ENCODE data around the gene PRRX2.
"Not testable (repeated sequence)": the region's sequence is repeated elsewhere in the genome, so short reads cannot be mapped to it uniquely, and the experiment has no call there.

The PRRX2 gene

DNA sequence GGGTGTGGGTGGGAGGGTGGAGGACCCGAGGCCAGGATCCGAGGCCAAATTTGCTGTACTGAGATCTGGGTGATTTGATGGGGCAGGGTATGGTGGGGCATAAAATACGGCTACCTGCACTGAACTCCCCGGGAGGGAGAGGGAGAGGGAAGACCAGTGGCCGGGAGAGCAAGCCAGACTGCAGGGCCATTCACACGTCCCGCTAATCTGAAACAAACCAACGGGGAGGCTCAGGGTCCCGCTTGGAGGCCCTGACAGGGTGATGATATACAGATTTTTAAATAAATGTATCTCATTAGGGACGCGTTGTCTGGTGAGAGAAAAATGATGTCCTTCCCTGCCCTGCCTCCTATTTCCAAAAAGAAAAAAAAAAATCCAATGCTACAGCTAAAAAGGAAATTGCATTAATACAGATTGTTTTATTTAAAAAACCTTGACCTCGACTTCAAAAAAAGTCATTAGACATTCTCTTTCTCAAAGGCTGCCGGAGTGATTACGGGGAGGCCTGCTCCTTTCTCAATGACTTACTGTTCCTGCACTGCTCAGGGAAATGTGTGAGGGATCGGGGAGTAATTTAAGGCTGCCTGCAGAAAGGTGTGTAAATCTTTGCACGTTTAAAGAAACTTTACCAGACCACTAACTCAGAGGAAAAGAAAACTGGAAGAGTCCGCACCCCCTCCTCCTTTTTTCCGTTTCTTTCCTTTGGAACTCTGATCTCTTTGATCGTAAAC, 11.5 kb upstream of the PRRX2 start:
- no peak for DNase-seq (ENCODE audit: low spot score)
- no peak for FAIRE-seq

DNA sequence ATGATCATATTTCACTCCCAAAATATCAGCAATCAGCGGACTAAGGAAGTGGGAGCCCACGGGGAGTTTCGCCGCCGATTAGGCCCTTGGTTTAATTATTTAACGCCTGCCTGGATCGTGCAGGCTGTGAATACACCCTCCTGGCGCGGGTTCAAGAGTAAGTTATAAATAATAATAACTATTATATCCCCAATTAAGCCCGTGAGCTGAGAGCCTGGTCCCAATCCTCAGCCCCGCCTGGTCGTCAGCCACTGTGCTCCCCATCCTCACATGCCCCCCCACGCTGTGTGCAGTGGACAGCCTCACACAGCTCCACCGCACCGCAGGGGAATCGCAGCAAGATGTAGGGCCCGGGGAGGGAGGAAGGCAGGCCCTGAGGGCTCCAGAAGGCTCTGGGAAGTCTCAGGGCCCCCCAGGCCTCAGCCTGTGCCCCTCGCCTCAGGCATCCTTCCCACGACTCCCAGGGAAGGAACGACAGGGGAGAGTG, 10.8 kb upstream of the PRRX2 start:
- no peak for DNase-seq (ENCODE audit: low spot score)
- FAIRE-seq: no peak

DNA sequence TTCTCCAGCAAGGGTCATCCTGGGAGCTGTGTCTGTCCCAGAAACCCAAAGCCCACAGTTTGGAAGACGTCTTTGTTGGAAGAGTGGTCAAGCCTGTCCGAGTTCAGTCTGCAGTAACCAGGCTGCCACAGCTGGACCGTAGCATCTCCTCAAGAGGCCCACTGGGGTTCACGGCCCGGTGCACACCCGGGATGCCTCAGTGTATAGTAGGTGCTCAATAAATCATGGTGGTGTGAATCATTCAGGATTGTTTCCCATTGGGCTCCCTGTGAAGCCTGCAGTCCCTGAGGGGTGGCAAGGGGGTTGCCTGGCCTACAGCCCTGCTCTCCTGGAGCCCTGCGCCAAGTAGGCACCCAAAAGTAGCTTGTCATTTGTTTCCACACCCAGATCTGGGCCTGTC, 10.3 kb upstream of the PRRX2 start:
- DNase-seq (ENCODE audit: low spot score) (no peak), FAIRE-seq (no peak)

DNA sequence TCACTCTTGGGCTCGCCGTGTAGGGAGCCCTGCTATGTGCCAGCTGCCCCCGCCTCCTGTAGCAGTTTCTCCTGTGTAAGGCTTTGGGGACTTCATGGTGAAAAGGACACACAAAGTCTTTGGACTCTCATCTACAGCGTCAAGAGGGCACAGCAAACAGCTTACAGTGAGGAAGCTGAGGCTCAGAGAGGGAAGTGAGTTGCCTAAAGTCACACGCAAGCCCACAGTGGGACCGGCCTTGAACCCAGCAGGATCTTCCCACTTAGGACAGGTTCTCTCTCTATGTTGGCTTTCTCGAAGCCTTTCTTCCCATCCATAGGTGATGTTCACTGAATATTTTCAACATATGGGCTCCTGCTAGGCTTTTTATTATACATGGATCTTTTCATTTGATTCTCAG, 9.8 kb upstream of the PRRX2 start:
- DNase-seq (ENCODE audit: low spot score) (no peak), FAIRE-seq (no peak)

DNA sequence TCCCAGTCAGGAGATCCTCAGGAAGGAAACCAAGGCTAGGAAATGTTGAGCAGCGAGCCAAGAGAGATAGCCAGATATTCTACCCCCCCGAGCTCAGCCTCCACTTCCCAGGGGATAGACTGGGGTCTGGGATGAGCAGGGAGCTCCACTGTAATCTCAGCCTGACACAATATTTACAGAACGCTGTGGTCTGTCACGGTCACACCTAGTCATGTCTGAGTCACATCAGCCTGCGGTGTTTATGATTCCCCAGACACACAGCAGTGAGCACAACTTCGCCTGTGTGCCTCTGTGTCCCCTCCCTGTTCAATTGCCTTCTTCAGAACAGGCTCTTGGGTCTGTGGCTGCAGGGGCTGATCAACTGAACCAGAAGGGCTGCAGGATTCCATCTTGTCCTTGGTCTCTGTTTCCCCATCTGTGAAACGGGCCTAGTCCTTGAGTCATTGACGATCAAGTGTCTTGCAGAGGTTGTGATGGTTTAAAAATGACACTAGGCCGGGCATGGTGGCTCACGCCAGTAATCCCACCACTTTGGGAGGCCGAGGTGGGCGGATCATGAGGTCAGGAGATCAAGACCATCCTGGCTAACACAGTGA, 8.6 kb upstream of the PRRX2 start:
- FAIRE-seq (peak; percentile 13), DNase-seq (ENCODE audit: low spot score) (peak; percentile 54)

DNA sequence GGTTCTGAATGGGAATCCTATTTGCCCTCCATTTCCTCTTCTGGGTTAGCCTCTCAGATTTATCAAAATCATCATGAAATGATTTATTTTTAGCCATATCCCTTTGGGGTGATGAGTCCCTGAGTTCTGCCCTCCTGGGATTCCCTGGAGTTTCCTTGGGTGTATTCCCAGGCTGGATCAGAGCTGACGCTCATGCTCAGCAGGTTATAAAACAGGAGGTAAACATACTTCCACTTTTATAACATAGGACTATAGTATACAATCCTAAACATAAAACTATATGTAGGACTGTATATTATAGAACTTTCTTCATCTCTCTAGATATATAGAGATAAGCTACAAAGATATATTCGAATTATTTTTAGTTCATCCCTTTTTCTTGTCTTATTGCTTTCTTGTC, 4.4 kb upstream of the PRRX2 start:
- no peak for FAIRE-seq
- DNase-seq (ENCODE audit: low spot score): no peak

DNA sequence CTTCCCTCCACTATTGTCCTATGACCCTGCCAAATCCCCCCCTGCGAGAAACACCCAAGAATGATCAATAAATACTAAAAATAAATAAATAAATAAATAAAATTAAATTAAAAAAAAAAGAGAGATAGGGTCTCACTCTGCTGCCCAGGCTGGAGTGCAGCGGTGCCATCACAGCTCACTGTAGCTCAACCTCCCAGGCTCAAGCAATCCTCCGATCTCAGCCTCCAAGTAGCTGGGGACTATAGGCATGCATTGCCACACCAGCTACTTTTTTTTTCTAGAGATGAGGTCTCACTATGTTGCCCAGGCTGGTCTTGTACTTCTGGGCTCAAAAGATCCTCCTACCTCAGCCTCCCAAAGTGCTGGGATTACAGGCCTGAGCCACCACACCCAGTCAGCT, 3.2 kb upstream of the PRRX2 start:
- not testable (repeated sequence) for DNase-seq (ENCODE audit: low spot score); FAIRE-seq

DNA sequence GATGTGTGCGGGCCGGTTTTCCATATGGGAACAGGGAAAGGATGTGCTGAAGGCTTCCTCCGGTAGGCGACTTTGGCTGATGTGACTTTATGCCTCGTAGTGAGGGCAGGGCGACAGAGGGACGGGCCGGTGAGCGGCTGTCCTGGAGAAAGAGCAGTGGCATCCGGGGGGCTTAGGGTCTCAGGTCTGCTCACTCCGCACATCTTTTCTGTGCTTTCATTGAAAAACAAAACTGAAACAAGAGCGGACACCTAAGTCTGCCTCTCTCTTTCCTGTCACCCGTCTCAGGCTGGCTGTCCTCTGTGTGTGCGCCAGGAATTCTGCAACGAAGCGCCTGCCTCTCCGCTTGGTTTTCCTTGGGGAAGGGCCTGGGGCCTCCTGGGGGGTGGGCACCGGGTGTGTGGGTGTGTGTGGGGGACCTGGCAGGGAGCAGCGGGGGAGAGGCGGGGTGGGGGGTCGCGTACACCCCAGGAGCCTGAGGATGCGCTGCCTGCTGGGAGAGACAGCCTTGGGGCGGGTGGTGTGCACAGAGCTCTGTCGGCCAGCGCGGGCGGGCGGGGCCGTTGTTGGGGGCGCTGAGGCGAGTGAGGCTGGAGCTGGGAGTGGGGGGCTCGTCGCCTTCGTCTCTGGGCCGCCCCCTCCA, 580 bp upstream of the PRRX2 start:
- DNase-seq (ENCODE audit: low spot score) (no peak), FAIRE-seq (no peak)

DNA sequence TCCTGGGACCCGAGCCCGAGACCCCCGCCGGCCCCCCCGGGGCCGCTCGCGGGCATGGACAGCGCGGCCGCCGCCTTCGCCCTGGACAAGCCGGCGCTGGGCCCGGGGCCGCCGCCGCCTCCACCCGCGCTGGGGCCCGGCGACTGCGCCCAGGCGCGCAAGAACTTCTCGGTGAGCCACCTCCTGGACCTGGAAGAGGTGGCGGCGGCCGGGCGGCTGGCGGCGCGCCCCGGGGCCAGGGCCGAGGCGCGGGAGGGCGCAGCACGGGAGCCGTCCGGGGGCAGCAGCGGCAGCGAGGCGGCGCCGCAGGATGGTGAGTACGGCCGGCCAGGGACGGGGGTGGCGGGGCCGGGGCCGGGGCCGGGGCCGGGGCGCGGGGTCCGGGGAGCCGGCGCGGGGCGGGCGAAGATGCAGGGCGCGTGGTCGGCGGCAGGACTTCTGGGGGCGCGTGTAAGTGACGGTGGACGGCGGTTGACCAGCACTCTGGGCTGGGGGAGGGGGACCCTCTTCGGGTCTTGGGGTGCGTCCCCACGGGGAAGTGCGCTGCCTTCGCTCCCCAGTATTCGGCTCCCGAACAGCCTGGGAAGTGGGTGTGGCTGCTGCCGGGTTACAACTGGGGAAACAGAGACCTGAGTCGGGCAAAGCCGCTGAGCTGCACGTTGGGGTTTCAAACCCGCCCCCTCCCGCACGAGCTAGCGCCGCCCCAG, 520 bp downstream of the PRRX2 start:
- no peak for FAIRE-seq
- DNase-seq (ENCODE audit: low spot score): no peak

DNA sequence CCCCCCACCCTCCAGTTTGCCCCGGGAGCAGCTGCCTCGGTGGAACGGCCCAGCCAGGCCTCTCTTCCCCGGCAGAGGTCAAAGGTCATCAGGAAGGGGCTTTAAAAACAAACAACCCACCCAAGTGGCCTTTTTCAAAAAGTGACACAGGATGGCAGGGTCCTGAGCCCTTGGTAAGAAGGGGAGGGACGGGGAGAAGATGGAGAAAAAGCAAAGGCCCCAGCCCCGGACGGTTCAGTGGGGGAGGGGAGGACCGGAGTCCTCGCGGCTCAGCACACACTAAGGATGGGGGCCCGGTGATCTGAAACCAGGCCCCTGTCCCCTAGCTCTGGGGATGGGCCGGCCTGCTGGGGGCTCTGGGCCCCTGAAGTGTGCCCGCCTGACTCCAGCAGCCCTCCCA, 1.1 kb downstream of the PRRX2 start:
- DNase-seq (ENCODE audit: low spot score): no peak
- no peak for FAIRE-seq

DNA sequence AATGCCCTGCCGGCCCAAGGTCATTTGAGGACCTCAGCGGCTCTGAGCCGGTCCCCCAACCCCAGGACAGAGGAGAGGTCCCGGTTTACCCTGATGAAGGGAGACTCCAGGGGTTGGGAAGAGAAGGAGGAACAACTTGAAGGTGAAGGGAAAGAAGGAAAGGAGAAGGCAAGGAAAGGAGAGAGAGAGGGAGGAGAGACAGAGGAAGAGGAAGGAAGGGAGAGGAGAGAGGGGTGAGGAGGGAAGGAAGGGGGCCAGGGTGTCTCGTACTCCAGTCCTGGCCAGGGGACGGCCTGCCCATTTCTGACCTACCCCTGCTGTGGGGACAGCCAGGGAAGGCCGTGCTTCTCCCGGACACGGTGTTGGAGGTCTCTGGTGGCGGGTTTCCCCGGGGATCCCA, 1.9 kb downstream of the PRRX2 start:
- DNase-seq (ENCODE audit: low spot score) (no peak), FAIRE-seq (no peak)

DNA sequence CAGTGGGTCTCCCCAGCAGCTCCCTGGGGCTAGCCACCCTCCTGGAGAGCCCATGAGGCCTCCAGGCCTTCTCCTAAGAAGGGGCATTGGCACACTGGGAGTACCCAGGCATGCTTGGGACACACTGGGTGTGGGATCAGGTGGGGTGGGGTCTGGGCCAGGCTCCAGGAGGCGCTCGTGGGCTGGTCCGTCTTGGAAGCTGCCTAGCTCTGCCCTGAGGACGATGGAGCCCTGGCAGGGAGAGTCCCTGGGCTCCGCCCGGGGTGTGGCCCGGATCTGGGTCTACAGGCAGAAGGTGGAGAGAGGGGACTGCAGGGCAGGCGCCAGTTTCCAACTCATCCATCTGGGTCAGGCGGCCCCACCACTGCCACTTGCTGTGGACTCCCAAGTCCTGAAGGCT, 2.4 kb downstream of the PRRX2 start:
- DNase-seq (ENCODE audit: low spot score) (no peak), FAIRE-seq (no peak)

DNA sequence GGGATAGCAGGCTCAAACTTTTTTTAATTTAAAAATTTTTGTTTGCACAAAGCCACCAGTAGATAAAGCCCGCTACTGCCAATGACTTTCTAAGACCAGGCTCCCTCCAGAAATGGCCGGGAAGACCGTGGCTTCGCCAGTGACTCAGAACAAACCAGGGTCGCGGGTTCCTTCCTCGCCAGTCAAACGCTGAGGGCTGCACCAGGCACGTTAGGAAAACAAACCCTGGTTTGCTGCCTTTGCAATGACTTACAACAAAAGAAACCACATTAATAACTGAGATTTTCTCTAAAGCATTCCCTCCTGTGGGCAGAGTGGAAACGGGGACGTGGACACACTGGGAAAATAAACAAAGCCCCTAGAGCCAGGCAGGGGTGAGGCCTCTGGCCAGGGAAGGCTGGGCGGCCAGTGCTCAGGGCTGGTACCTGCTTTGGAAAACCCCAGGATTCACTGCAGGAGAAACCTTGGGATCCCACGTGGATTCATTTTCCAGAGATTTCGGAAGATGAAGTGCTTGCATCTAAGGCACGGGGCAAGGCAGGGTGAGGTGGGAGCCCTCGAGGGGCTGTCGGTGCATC, 3.8 kb downstream of the PRRX2 start:
- no peak for FAIRE-seq
- no peak for DNase-seq (ENCODE audit: low spot score)

DNA sequence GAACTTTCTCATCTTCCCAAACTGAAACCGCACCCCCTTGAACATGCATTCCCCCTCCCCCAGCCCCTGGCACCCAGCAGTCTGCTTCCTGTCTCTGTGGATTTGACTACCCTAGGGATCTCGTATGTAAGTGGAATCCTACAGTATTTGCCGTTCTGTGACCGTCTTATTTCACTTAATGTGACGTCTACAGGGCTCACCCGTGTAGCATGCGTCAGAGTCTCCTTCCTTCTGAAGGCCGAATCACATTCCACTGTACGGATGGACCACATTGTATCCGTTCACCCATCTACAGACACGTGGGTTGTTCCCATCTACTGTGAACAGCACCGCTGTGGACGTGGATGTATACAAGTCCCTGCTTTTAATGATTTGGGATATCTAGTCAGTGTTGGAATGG, 4.5 kb downstream of the PRRX2 start:
- DNase-seq (ENCODE audit: low spot score): no peak
- no peak for FAIRE-seq

DNA sequence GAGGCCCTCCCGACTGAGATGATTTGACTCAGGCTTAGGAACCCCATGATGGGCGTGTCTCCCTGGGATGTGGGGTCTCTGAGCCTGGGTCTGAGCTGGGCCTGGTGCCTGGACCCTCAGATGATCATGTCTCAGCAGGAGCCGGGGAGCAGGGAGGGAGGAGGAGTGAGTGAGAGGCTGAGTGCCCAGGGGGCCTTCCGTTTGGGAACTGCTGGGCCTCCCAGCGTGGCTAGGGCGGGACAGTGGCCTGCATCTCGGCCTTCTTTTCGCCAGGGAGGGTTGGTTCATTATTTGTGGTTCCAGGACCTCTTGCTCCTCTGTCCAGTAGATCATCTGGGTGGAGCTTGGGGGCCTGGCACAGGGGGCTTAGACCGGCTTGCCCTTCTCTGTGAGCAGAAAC, 5.6 kb downstream of the PRRX2 start:
- DNase-seq (ENCODE audit: low spot score): no peak
- no peak for FAIRE-seq

DNA sequence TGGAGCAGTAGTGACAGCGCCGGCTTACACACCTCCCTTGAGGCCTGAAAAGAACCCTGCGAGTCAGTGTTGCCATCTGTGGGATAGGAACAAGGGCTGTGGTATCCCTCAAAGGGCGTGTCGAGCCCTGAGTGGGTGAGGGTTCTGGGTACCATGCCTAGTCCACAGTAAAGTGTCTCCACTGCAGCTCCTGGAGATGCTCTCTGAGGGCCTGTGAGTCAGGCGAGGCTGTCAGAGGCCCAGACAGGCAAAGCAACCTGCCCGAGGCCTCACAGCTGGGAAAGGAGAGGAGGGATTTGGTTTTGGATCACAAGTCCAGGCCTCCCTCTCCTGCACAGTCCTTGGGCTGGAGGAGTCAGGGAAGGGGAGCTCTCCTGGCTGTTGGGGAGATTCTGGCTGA, 6.1 kb downstream of the PRRX2 start:
- no peak for DNase-seq (ENCODE audit: low spot score)

DNA sequence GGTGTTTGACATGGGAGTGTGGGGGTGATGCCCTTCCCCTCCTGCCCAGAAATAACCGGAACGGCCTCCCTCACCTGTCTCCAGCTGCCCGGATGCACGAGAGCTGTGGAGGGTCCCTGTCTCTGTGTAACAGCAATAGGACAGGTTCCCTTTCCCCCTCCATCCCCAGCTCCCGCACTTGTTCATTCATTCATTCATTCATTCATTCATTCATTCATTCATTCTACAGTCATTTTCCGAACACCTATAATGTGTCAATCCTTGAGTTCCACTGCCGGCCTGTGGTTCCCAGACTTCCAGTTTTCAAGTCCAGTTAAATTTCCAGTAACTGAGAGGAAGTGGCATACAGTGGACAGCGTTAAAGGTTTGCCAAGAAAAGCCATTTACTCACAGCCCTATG, 7.3 kb downstream of the PRRX2 start:
- FAIRE-seq: no peak
- no peak for DNase-seq (ENCODE audit: low spot score)

More for the DNA sequence above, 6.1 kb downstream of the PRRX2 start:
- no peak for FAIRE-seq

DNA sequence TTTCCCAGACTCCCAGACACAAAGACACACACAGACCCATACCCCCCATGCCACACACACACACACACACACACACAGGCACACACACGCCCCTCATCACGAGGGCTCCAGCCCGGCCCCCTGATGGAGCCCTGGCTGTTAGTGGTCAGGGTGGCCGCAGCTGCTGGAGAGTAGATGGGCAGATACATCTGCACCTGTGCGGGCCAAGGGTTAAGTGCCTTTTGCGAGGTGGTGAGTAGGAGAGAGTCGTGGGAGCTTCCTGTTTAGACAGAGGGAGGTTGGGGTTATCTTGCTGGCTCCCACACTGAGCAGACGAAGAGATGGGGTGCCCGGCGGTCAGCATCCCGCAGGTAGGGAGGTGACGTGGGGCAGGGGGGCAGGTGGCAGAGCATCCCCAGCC, 8.2 kb downstream of the PRRX2 start:
- DNase-seq (ENCODE audit: low spot score) (no peak), FAIRE-seq (no peak)

DNA sequence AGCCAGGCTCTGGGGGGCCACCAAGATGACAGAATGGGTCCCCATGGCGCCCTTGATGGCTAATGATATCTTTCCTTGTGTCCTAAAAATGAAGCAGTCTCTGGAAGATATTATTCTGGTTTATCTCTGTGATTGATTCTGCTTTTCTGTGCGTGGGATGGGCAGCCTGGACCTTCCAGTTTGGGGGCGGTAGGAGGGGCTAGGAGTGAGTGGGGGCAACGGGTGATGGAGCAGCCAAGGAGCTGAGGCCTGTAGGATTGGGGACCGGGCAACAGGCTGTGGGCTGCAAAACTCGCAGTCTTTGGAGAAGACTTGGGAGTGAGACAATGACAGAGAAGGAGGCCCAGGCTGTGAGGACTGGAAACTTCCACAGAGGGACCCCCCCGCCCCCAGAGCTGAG, 8.8 kb downstream of the PRRX2 start:
- FAIRE-seq: no peak
- DNase-seq (ENCODE audit: low spot score): no peak

DNA sequence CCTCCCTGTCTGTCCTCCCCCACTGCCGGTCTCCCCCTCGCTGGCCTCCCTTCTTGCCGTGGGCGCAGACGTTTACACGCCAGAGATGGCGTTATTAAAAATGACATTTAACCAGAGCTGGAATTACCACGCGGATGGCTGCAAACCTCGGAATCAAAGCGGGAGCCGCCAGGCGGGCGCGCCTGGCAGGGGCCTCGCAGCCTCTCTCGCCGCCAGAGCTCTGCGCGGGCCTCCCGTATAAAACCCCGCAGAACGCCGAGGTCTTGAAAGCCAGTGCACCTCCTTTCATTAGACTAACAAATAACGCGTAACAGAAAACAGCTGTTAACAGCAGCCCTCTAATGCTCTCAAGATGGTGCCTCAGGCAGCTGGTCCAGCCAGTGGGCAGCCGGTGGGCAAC, 10.2 kb downstream of the PRRX2 start:
- DNase-seq (ENCODE audit: low spot score): no peak
- FAIRE-seq: no peak

DNA sequence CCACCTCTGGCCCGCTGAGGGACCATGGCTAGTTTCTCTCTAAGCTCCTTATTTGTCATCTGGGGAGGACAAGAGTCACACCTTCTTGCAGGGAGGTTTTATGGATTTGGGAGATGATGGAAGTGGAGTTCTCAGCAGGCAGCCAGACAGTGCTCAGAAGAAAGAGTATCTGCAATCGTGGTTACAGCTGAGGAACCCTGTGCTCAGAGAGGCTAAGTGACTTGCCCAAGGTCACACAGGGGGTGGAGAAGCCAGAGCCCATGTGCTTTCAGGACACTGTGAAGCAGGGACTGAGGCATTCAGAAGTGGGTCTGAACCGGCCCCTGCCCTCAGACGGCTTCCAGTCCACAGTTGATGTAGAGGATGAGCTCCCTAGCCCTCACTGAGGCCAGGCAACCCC, 10.8 kb downstream of the PRRX2 start:
- no peak for DNase-seq (ENCODE audit: low spot score)
- FAIRE-seq: no peak

DNA sequence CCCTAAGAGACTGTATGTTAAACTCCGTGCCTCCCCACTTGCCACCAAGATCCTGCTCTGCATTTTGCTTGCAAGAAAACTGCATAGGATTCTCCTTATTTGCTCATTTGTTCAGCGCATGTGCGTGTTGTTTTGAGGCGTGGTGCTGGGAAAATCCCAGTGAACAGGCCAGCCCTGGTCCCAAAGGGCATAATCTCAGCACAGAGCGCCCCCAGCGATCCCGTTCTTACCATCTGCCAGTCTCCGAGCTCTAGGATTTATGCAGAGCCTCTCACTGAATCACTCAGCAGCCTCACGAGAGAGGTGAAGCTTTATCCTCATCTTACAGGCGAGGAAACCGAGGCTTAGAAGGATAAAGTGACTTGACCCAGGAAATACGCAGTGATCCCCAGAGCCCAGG, 11.5 kb downstream of the PRRX2 start:
- FAIRE-seq: no peak
- no peak for DNase-seq (ENCODE audit: low spot score)

Data from urothelium cell line (cell line).